Suprapubic skin (tissue), 4 donors: ENCODE data around the gene PLCB1.

Source experiments
- EP300 ChIP-seq: sonication (generic); formaldehyde crosslinking; IDR thresholded peaks from one replicate; pipeline ENCODE4 v1.6.1; 2017; ENCODE audit warnings: antibody characterized with exemption
- POLR2A ChIP-seq, 2 donors: fragments of 450-650 bp; IDR thresholded peaks; one replicate each; pipeline ENCODE4 v1.6.1; 2017; ENCODE audit warnings: antibody characterized with exemption in 2 of 2, mild to moderate bottlenecking in 2 of 2, moderate library complexity in 2 of 2
- POLR2AphosphoS5 ChIP-seq, 3 donors: sonication (generic); formaldehyde crosslinking; IDR thresholded peaks; one replicate each; pipeline ENCODE4 v1.6.1; 2017; ENCODE audit warnings: antibody characterized with exemption in 3 of 3
- TF ChIP-seq, protein P1 (sequence below), 2 donors: fragments of 200-600 bp in 1 of 2; fragments of 450-650 bp in 1 of 2; sonication (generic) in 1 of 2; IDR thresholded peaks; one replicate each; pipeline ENCODE4 v1.5.1; 2016 to 2019; ENCODE audit warnings: antibody characterized with exemption in 2 of 2, mild to moderate bottlenecking in 1 of 2, moderate library complexity in 1 of 2

DNA sequence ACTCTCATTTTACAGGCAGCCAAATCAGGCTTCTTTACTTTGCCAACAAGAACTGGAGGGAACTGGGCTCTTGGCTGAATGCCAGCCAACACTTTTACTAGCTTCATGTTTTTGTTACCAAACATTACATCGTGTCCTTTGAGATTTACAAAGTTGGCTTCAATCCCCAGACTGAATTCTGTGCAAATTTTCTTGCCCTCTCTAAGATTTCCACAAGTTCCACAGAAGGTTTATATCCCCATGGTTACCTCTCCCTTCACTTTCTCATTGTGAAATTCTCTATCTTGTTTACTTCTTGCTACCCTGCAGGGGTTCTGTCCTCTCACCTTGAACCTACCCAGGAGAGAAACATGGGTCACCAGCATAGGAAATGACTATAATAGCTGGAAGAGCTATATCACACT is 37.6 kb upstream of the PLCB1 start:
- TF ChIP-seq, protein P1, sequence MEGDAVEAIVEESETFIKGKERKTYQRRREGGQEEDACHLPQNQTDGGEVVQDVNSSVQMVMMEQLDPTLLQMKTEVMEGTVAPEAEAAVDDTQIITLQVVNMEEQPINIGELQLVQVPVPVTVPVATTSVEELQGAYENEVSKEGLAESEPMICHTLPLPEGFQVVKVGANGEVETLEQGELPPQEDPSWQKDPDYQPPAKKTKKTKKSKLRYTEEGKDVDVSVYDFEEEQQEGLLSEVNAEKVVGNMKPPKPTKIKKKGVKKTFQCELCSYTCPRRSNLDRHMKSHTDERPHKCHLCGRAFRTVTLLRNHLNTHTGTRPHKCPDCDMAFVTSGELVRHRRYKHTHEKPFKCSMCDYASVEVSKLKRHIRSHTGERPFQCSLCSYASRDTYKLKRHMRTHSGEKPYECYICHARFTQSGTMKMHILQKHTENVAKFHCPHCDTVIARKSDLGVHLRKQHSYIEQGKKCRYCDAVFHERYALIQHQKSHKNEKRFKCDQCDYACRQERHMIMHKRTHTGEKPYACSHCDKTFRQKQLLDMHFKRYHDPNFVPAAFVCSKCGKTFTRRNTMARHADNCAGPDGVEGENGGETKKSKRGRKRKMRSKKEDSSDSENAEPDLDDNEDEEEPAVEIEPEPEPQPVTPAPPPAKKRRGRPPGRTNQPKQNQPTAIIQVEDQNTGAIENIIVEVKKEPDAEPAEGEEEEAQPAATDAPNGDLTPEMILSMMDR (IDR thresholded peaks at IDR 0.05), result no peak
- no peak for TF ChIP-seq POLR2A (IDR thresholded peaks at IDR 0.05)
- no peak for TF ChIP-seq EP300
- no peak for TF ChIP-seq POLR2AphosphoS5 (IDR thresholded peaks at IDR 0.05)
